PC-9 (cell line): ENCODE measurements around the gene CNTNAP5. TPM values are rescaled to one million over a fixed set of nuclear protein-coding genes. Genes with fewer than 3 reads are reported as not detected.

Experiments
- BruUV-seq: library from RNA; stranded (reverse); fragments of 400-500 nt; replicated peaks from 2 replicates; lab custom pipeline; 2021; lab: Mats Ljungman, UMichigan
- CTCF ChIA-PET: fragments of 300-600 bp; sonication (Branson Sonifier 250); formaldehyde crosslinking; loops from one replicate; lab custom pipeline; 2022; ENCODE audit warnings: antibody characterized with exemption; lab: Charles Lee
- POLR2A ChIA-PET: fragments of 300-600 bp; sonication (Branson Sonifier 250); formaldehyde crosslinking; loops from one replicate; lab custom pipeline; 2022; ENCODE audit warnings: antibody characterized with exemption; ENCODE audit not compliant: unreplicated experiment; lab: Charles Lee
- DNase-seq, 2 experiments: peaks; one replicate each; pipeline versions ENCODE4 v3.0.0 to v3.0.0-alpha.2; 2015 to 2022; ENCODE audit warnings: mixed read lengths in 1 of 2
- H2AFZ ChIP-seq: fragments of 200-600 bp; sonication (generic); 2 replicates; pipeline ENCODE4 v1.8.1; 2017; ENCODE audit warnings: antibody characterized with exemption
- H3F3A ChIP-seq: fragments of 200-600 bp; sonication (generic); 2 replicates; pipeline ENCODE4 v1.8.1; 2017; ENCODE audit warnings: antibody characterized with exemption, mild to moderate bottlenecking, low read depth; ENCODE audit not compliant: insufficient read depth
- H3K27ac ChIP-seq: fragments of 200-600 bp; sonication (generic); 2 replicates; pipeline ENCODE4 v1.6.1; 2016; ENCODE audit warnings: mixed run types
- H3K27me3 ChIP-seq: fragments of 200-600 bp; sonication (generic); 2 replicates; pipeline ENCODE4 v1.6.1; 2016; ENCODE audit warnings: low read depth, mixed run types; ENCODE audit not compliant: insufficient read depth
- H3K36me3 ChIP-seq: fragments of 200-600 bp; sonication (generic); 2 replicates; pipeline ENCODE4 v1.6.1; 2016; ENCODE audit warnings: low read depth, mixed run types
- H3K4me1 ChIP-seq: fragments of 200-600 bp; sonication (generic); replicated peaks from 2 replicates; pipeline ENCODE4 v1.6.1; 2016; ENCODE audit warnings: mixed run types; ENCODE audit not compliant: insufficient read depth
- H3K4me2 ChIP-seq: fragments of 200-600 bp; sonication (generic); 2 replicates; pipeline ENCODE4 v1.6.1; 2017; ENCODE audit warnings: mixed run types
- H3K4me3 ChIP-seq: fragments of 200-600 bp; sonication (generic); 2 replicates; pipeline ENCODE4 v1.6.1; 2016; ENCODE audit warnings: mixed run types
- H3K79me2 ChIP-seq: fragments of 200-600 bp; sonication (generic); 2 replicates; pipeline ENCODE4 v1.6.1; 2017; ENCODE audit warnings: low read depth, mixed run types
- H3K9me2 ChIP-seq: fragments of 200-600 bp; sonication (generic); 2 replicates; pipeline ENCODE4 v1.8.1; 2017; ENCODE audit warnings: mild to moderate bottlenecking; ENCODE audit not compliant: insufficient read depth
- H3K9me3 ChIP-seq: fragments of 200-600 bp; sonication (generic); 2 replicates; pipeline ENCODE4 v1.8.1; 2016; ENCODE audit warnings: low read depth; ENCODE audit not compliant: insufficient read depth
- H4K20me1 ChIP-seq: fragments of 200-600 bp; sonication (generic); 2 replicates; pipeline ENCODE4 v1.8.1; 2017; ENCODE audit not compliant: insufficient read depth
- CTCF ChIP-seq: fragments of 200-600 bp; sonication (generic); conservative IDR thresholded peaks from 2 replicates; pipeline ENCODE4 v1.6.1; 2017; ENCODE audit warnings: mixed run types, antibody characterized with exemption, mild to moderate bottlenecking, moderate library complexity
- EZH2 ChIP-seq: fragments of 200-600 bp; sonication (generic); IDR thresholded peaks from 2 replicates; pipeline ENCODE4 v1.8.0; 2017; ENCODE audit warnings: antibody characterized with exemption, low read depth
- intact Hi-C: fragments of 100-400 bp; cut with micrococcal nuclease; formaldehyde crosslinking; loops from one replicate; pipeline ENCODE4 v1.10.0; 2022; ENCODE audit not compliant: unreplicated experiment
- total RNA-seq: library from RNA; stranded (reverse); gene quantifications from 2 replicates; pipeline ENCODE4 v1.2.3, GENCODE V29; 2021

CNTNAP5 gene
- total RNA-seq, 1 experiment from 2014 or later = not detected

GRCh38 chr2:124163840-124164239 lies 138.8 kb downstream of the CNTNAP5 start:
- ChIA-PET CTCF (no interaction called here), POLR2A (no interaction called here)
- H3K36me3 ChIP-seq = no peaks in the 10 kb centered on the region
- H2AFZ ChIP-seq = no peak overlapping the region
- H3K27ac ChIP-seq = no peak overlapping the region
- H3F3A ChIP-seq = no peaks in the 10 kb centered on the region
- no peaks in the 10 kb centered on the region for H3K9me2 ChIP-seq
- H3K4me3 ChIP-seq = no peak overlapping the region
- no peaks in the 10 kb centered on the region for H3K79me2 ChIP-seq
- H3K9me3 ChIP-seq = no peaks in the 10 kb centered on the region
- BruUV-seq = no TSS peak
- H4K20me1 ChIP-seq = no peaks in the 10 kb centered on the region
- TF ChIP-seq EZH2 = no peak
- TF ChIP-seq CTCF = no peak
- H3K27me3 ChIP-seq = no peaks in the 10 kb centered on the region
- no peak for DNase-seq
- intact Hi-C loops = no loop called here
- no peak overlapping the region for H3K4me2 ChIP-seq
- no peaks in the 10 kb centered on the region for H3K4me1 ChIP-seq

GRCh38 chr2:124165698-124166097 lies 140.6 kb downstream of the CNTNAP5 start:
- ChIA-PET POLR2A (no interaction called here), CTCF (no interaction called here)
- Histone ChIP-seq H3K79me2 (no peaks in the 10 kb centered on the region), H3K9me3 (no peaks in the 10 kb centered on the region), H3F3A (no peaks in the 10 kb centered on the region), H3K4me3 (no peak overlapping the region), H2AFZ (no peak overlapping the region), H3K9me2 (no peaks in the 10 kb centered on the region), H3K27me3 (no peaks in the 10 kb centered on the region), H3K27ac (no peak overlapping the region), H4K20me1 (no peaks in the 10 kb centered on the region), H3K4me2 (no peak overlapping the region), H3K36me3 (no peaks in the 10 kb centered on the region), H3K4me1 (no peaks in the 10 kb centered on the region)
- BruUV-seq = no TSS peak
- intact Hi-C loops = no loop called here
- TF ChIP-seq EZH2 (no peak), CTCF (no peak)
- no peak for DNase-seq

- no peak overlapping the region for H3K27ac ChIP-seq
- no peaks in the 10 kb centered on the region for H4K20me1 ChIP-seq
- H3K4me3 ChIP-seq = no peak overlapping the region
- no peak overlapping the region for H3K4me2 ChIP-seq
- H3F3A ChIP-seq = no peaks in the 10 kb centered on the region
- no peaks in the 10 kb centered on the region for H3K79me2 ChIP-seq
- H3K36me3 ChIP-seq = no peaks in the 10 kb centered on the region
- no peak overlapping the region for H2AFZ ChIP-seq
- DNase-seq = no peak
- TF ChIP-seq CTCF (no peak), EZH2 (no peak)
- no peaks in the 10 kb centered on the region for H3K27me3 ChIP-seq
- intact Hi-C loops = no loop called here
- POLR2A ChIA-PET = no interaction called here
- H3K4me1 ChIP-seq = no peaks in the 10 kb centered on the region
- no peaks in the 10 kb centered on the region for H3K9me3 ChIP-seq
- BruUV-seq = no TSS peak
- H3K9me2 ChIP-seq = no peaks in the 10 kb centered on the region
- CTCF ChIA-PET = no interaction called here
Observed at GRCh38 chr2:124171472-124172063, 146.5 kb downstream of the CNTNAP5 start.
